HS-5 (cell line): ENCODE results near the gene ELAVL1.

ENCODE experiments used
- DNase-seq: peaks from one replicate; pipeline ENCODE4 v3.0.0-alpha.2; 2012; ENCODE audit warnings: low read depth

The ELAVL1 gene

DNA sequence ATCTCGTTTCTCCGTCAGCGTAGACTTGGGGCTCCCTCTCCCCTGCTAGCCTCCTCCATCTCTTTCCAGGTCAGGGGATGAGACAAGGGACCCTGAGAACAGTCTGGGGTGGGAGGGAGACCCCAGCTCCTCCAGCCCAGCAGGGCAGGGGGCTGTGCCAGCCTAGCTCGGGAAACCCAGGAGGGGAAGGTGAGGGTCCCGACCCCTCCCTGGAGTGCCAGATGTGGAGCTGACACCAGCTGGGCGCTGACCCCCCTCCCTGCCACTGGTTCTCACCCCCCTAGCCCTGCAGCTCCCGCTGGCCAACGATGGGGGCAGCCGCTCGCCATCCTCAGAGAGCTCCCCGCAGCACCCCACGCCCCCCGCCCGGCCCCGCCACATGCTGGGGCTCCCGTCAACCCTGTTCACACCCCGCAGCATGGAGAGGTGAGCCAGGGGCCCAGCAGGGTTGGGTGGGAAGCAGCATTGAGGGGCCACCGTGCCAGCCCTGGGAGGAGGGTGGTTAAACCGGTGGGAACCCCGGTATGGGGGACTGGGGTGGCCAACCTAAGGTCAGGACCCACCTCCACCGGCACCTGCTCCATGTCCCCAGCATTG, 95.9 kb downstream of the ELAVL1 start:
- no peak for DNase-seq

DNA sequence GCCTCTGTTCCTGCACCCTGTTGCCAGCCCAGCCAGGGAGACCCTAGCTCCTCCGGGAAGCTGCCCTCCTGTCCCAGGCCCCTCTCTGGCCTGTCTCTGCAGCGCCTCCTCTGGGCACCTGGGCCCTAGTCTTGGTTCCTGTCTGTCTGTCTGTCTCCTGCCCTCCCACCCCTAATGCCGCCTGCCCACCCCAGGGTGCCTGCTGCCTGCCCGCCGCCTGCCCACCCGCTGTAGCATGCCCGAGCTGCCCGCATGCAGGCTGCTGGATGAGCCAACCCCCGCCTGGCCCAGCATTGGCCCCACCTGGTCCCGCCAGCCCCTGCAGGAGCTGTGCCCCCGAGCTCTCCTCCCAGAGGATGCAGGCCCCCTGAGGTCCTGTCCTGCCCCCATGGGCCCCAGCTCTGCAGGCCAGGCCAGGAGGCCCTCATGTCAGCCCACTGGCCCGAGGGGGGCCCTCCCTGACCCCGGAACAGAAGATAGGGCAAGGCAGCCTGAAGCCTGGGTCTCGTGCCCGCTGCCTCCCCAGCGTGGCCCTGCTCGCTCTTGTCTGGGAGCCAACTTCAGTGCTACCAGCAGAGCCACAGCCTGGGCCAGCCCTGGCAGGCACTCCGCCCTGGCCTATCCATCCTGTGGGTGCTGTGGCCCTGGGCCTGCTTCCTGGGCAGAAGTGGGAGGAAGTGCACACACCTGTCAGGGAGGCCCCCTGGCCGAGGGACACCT, 96.5 kb downstream of the ELAVL1 start:
- DNase-seq = no peak
